HG02870 (cell line): ENCODE data around the gene DYNC1H1.
"Not testable (repeated sequence)": the region's sequence is repeated elsewhere in the genome, so short reads cannot be mapped to it uniquely, and the experiment has no call there.

Experiments used
- ATAC-seq: cut with Tn5 transposase; IDR thresholded peaks from one replicate; pipeline ENCODE4 v1.9.1; 2021; ENCODE audit warnings: mild to moderate bottlenecking, moderate library complexity; ENCODE audit not compliant: unreplicated experiment

The DYNC1H1 gene

GRCh38 chr14:102058146-102058545, 93.8 kb downstream of the DYNC1H1 start:
- ATAC-seq, result no peak

- no peak for ATAC-seq
These were observed 94.6 kb downstream of the DYNC1H1 start for GRCh38 chr14:102058961-102059360.

- ATAC-seq, result no peak
These were observed 98.9 kb downstream of the DYNC1H1 start for GRCh38 chr14:102063109-102063807.

- ATAC-seq, result no peak
These were observed 99.5 kb downstream of the DYNC1H1 start for GRCh38 chr14:102063808-102064429.

- ATAC-seq, result not testable (repeated sequence)
These were observed 100.2 kb downstream of the DYNC1H1 start for GRCh38 chr14:102064590-102064989.

GRCh38 chr14:102066041-102066451, 101.7 kb downstream of the DYNC1H1 start:
- no peak for ATAC-seq

GRCh38 chr14:102071283-102071998, 107.1 kb downstream of the DYNC1H1 start:
- ATAC-seq, result no peak

- no peak for ATAC-seq
These were observed 110.1 kb downstream of the DYNC1H1 start for GRCh38 chr14:102074415-102074964.

GRCh38 chr14:102075155-102075554, 110.8 kb downstream of the DYNC1H1 start:
- ATAC-seq, result no peak

- ATAC-seq, result no peak
These were observed 113.0 kb downstream of the DYNC1H1 start for GRCh38 chr14:102077382-102077709.

- not testable (repeated sequence) for ATAC-seq
These were observed 114.0 kb downstream of the DYNC1H1 start for GRCh38 chr14:102078361-102078791.

GRCh38 chr14:102078831-102079699, 114.7 kb downstream of the DYNC1H1 start:
- no peak for ATAC-seq

- ATAC-seq, result no peak
These were observed 115.3 kb downstream of the DYNC1H1 start for GRCh38 chr14:102079700-102079979.

- ATAC-seq, result no peak
These were observed 116.1 kb downstream of the DYNC1H1 start for GRCh38 chr14:102080183-102081080.

- no peak for ATAC-seq
These were observed 117.1 kb downstream of the DYNC1H1 start for GRCh38 chr14:102081231-102082080.

- not testable (repeated sequence) for ATAC-seq
These were observed 120.1 kb downstream of the DYNC1H1 start for GRCh38 chr14:102084522-102084921.

GRCh38 chr14:102084931-102085330, 120.6 kb downstream of the DYNC1H1 start:
- ATAC-seq, result no peak

- no peak for ATAC-seq
These were observed 121.1 kb downstream of the DYNC1H1 start for GRCh38 chr14:102085488-102085887.
